ENCODE results near the gene CFAP53. TPM values are rescaled to one million over a fixed set of nuclear protein-coding genes. Genes with fewer than 3 reads are reported as not detected.

CFAP53 gene
- total RNA-seq, 1 donor from 2014 or later: not detected

GRCh38 chr18:50199921-50200320 lies 66.4 kb downstream of the CFAP53 start:
- Histone ChIP-seq H3K4me3 (no peak overlapping the region), H3K27ac (no peak overlapping the region), H3K27me3 (no peaks in the 10 kb centered on the region), H3K36me3 (no peaks in the 10 kb centered on the region), H3K9me3 (no peaks in the 10 kb centered on the region), H3K4me1 (no peaks in the 10 kb centered on the region)
- no peak for TF ChIP-seq CTCF (IDR thresholded peaks at IDR 0.05)
- intact Hi-C loops (cut with DNase I): loop anchor here (5.0 kb wide), 1 partner anchor 188 kb away; no protein-coding TSS in a partner anchor
- no peak for DNase-seq (ENCODE audit: low spot score in 2 of 2)

DNA sequence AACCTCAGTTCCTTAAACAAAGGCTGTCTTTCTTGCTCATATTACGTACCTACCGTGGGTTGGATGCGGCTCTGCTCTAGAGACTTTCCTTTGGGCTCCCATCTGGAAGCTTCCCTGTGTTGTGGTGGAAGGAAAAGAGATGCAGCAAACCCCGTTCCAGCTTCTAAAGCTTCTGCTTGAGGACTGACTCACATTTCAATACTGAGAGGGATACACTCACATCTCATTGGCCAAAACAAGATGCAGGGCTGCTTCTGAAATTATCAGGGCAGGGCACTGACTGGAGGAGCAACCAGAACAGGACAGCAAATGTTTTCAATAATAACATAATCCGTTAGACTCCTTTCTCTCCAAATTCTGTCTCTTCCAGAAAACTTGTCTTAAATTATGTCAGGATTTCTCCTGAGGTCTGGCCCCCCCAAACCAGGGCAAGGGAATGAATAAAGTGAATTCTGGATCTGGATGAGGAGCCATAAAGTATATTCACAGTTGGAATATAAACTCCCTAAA lies 66.9 kb downstream of the CFAP53 start:
- no peaks in the 10 kb centered on the region for H3K4me1 ChIP-seq
- intact Hi-C loops (cut with DNase I): loop anchor here (5.0 kb wide), 1 partner anchor 187 kb away; no protein-coding TSS in a partner anchor
- H3K27me3 ChIP-seq: no peaks in the 10 kb centered on the region
- no peak overlapping the region for H3K4me3 ChIP-seq
- H3K36me3 ChIP-seq: no peaks in the 10 kb centered on the region
- H3K9me3 ChIP-seq: no peaks in the 10 kb centered on the region
- no peak overlapping the region for H3K27ac ChIP-seq
- no peak for DNase-seq (ENCODE audit: low spot score in 2 of 2)
- no peak for TF ChIP-seq CTCF (IDR thresholded peaks at IDR 0.05)

- intact Hi-C loops (cut with DNase I): loop anchor here (5.0 kb wide), 1 partner anchor 184 kb away; no protein-coding TSS in a partner anchor
- no peaks in the 10 kb centered on the region for H3K36me3 ChIP-seq
- no peak overlapping the region for H3K4me3 ChIP-seq
- H3K4me1 ChIP-seq: peaks cover 0 to 3% of the 10 kb centered on the region in 2 donors
- no peaks in the 10 kb centered on the region for H3K27me3 ChIP-seq
- no peak for TF ChIP-seq CTCF (IDR thresholded peaks at IDR 0.05)
- no peak for DNase-seq (ENCODE audit: low spot score in 2 of 2)
- no peak overlapping the region for H3K27ac ChIP-seq
- H3K9me3 ChIP-seq: no peaks in the 10 kb centered on the region
These were observed 70.0 kb downstream of the CFAP53 start for GRCh38 chr18:50196261-50196660.

DNA sequence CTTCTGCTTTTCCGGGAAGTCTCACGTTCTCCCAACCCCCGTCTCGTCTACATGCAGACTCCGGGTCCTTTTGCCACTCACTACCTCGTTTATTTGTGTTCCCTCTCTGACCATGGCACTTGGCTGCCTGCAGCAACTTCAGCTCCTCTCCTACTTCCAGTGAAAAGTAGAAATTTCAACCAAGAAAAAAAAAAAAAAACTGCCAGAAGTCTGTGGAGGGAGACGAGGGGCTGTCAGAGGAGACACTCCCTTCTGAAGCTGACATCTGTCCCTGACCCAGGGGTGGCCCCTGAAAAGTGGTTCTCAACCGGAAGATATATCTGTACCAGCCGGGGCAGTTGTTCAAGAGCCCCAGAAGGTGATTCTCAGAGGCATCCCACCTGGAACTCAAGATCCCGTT lies 70.6 kb downstream of the CFAP53 start:
- H3K27me3 ChIP-seq: no peaks in the 10 kb centered on the region
- peaks cover 0 to 3% of the 10 kb centered on the region in 2 donors for H3K4me1 ChIP-seq
- intact Hi-C loops (cut with DNase I): loop anchor here (2.0 to 5.0 kb wide), 2 partner anchors 145 to 183 kb away; no protein-coding TSS in a partner anchor
- H3K27ac ChIP-seq: no peak overlapping the region
- no peak overlapping the region for H3K4me3 ChIP-seq
- no peak for DNase-seq (ENCODE audit: low spot score in 2 of 2)
- H3K9me3 ChIP-seq: no peaks in the 10 kb centered on the region
- no peak for TF ChIP-seq CTCF (IDR thresholded peaks at IDR 0.05)
- no peaks in the 10 kb centered on the region for H3K36me3 ChIP-seq

DNA sequence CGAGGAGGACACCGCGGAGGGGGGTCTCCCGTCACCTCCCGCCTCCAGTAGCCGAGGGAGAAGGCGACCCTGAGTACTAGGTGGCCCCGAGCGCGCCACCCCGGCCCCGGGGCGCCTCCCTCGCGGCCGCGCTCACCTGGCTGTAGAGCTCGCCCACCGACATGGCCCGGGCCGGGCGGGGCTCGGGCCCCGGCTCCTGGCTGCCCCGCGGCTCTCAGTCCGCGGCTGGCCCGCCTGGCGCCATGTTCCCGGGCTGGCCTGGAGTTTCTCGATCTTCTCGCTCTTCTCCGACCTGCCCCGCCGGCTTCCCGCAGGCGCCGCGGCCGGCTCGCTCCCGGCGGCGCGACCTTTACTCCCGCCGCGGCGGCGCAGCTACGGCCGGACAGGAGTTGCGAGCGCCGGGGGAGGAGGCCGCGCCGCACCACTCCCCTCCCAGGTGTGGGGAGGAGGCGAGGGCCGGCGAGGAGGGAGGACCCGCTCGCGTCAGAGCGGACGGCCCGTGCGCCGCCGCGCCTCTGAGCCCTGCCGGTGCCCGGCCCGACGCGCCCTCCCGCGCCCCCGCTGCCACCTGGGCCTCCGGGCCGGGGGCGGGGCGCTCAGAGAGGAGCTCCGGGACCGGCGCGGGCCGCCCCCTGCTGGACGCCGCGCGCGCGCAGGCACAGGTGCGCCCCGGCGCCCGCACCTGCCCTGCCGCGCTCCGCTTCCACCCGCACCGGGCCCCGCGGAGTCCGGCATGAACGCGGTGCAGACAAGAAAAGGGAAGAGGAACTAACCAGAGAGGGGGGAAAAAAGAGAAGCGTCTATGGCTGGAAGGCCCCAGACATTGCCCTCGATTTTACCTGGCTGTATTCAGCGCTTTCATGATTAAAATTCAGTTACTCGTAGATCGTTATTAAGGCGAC lies 71.4 kb downstream of the CFAP53 start, which contains the start of gene MYO5B:
Gene MYO5B (minus strand): TSS at position 517 of the 902 bp plus-strand sequence. CDS start 354 bp downstream, at position 163.
- Histone ChIP-seq H3K27me3 (no peaks in the 10 kb centered on the region), H3K4me1 (peaks cover 0 to 3% of the 10 kb centered on the region in 2 donors), H3K4me3 (peak within 1 kb of the TSS; percentile 63 to 72), H3K27ac (no peak within 1 kb of the TSS), H3K9me3 (no peaks in the 10 kb centered on the region), H3K36me3 (no peaks in the 10 kb centered on the region)
- peak in 2 of 3 experiments; percentile 32 to 82 for TF ChIP-seq CTCF (IDR thresholded peaks at IDR 0.05)
- intact Hi-C loops (cut with DNase I): loop anchor here (2.0 to 5.0 kb wide), 2 partner anchors 144 to 183 kb away; no protein-coding TSS in a partner anchor
- DNase-seq (ENCODE audit: low spot score in 2 of 2): no peak

Data from ascending aorta (tissue), 2 donors.